Coronary artery (tissue), 2 donors: Measurements from ENCODE around the gene ATP4A.

Source experiments
- DNase-seq: peaks from one replicate; pipeline ENCODE4 v3.0.0-alpha.2; 2017; ENCODE audit warnings: low spot score
- H3K27ac ChIP-seq, 2 donors: fragments of 200-600 bp; sonication (generic); one replicate each; pipeline ENCODE4 v1.5.1; 2016 to 2019
- H3K4me3 ChIP-seq: fragments of 200-600 bp; sonication (generic); 2 replicates; pipeline ENCODE4 v1.5.1; 2016; ENCODE audit warnings: mild to moderate bottlenecking, moderate library complexity
- TF ChIP-seq, protein P1 (sequence below): fragments of 200-600 bp; sonication (generic); IDR thresholded peaks from one replicate; pipeline ENCODE4 v1.5.1; 2019; ENCODE audit warnings: antibody characterized with exemption

ATP4A gene

DNA sequence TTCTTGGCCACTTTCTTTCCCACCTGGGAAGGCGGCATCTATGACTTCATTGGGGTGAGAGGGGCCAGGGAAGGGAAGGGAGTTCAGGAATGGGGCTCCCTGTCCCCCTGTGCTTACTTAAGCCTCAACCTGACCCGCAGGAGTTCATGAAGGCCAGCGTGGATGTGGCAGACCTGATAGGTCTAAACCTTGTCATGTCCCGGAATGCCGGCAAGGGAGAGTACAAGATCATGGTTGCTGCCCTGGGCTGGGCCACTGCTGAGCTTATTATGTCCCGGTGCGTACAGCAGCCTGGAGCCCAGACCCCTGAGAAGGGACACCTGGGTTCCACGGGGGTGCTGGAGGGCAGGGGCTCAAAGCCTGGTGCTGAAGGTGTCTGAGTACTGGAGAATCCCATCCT is 16.9 kb downstream of the ATP4A start:
- no peak overlapping the region for H3K27ac ChIP-seq
- peak overlapping the region; percentile 92 for H3K4me3 ChIP-seq
- DNase-seq = no peak

DNA sequence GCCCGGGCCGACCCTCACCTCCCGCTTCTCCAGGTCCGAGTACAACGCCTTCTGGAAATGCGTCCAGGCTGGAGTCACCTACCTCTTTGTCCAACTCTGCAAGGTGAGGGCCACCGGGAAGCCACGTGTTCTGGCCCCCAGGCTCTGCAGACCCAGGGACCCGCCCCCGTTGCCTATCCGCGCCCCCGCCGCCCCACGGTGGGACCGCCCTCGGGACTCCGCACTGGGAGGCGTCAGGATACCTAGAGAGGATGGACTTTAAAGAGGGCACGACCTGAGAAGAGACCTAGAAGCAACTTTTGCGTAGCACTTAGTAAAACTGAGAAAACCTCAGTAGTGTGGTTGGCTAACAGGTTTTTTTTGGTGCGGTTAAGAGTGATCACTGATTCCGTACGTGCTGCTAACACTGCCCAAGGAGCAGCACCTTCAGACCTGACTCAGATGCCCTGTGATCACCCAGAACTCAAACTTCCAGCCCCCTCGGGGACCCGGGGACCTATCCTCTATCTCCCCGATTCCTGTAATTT is 17.5 kb downstream of the ATP4A start:
- no peak for DNase-seq
- Histone ChIP-seq H3K4me3 (peak overlapping the region; percentile 92), H3K27ac (peak overlapping the region; percentile 46 to 91)
- TF ChIP-seq, protein P1, sequence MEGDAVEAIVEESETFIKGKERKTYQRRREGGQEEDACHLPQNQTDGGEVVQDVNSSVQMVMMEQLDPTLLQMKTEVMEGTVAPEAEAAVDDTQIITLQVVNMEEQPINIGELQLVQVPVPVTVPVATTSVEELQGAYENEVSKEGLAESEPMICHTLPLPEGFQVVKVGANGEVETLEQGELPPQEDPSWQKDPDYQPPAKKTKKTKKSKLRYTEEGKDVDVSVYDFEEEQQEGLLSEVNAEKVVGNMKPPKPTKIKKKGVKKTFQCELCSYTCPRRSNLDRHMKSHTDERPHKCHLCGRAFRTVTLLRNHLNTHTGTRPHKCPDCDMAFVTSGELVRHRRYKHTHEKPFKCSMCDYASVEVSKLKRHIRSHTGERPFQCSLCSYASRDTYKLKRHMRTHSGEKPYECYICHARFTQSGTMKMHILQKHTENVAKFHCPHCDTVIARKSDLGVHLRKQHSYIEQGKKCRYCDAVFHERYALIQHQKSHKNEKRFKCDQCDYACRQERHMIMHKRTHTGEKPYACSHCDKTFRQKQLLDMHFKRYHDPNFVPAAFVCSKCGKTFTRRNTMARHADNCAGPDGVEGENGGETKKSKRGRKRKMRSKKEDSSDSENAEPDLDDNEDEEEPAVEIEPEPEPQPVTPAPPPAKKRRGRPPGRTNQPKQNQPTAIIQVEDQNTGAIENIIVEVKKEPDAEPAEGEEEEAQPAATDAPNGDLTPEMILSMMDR = no peak

More for the DNA sequence above, 16.9 kb downstream of the ATP4A start:
- TF ChIP-seq, protein P1 = no peak

DNA sequence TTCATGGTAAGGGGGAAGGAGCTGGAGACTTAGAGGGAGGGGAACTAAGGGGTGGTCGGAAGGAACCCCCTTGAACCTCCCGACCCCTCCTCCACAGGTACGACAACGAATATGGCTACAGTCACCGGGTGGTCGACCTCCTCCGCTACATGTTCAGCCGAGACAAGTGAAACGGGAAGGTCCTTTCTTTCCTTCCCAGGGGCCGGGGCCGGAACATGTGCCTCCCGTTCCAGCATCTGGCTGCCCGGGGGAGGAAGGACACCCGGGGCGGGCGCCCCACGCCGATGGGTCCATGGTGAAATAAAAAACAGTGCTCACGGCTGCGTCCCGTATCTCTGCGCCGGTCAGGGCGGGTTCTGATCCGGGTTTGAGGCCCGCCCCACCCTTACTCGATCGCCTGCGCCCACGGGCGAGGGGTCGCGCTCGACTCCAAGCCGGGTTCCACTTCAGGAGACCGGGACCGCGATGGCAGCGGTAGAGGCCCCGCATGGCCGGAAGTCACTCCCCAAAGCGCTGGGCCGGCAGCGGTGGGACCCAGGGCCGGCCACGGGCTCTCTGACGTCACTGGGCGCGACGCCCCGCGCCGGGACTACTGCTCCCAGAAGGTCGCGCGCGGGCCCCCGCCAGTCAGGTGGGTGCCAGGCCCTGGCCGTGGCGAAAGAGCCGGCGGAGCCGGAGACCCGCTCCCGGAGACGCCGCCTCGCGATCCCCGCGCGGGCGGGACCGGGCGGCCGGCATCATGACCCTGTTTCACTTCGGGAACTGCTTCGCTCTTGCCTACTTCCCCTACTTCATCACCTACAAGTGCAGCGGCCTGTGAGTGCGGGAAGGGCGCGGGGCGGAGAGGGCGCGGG is 18.2 kb downstream of the ATP4A start, which contains the start of gene TMEM147:
Gene TMEM147 (plus strand): TSS at position 626 of the 854 bp plus-strand sequence. CDS start 114 bp downstream, at position 740.
- TF ChIP-seq, protein P1 = no peak
- Histone ChIP-seq H3K27ac (peak within 1 kb of the TSS; percentile 46 to 91), H3K4me3 (peak within 1 kb of the TSS; percentile 92)
- DNase-seq = peak; percentile 92

DNA sequence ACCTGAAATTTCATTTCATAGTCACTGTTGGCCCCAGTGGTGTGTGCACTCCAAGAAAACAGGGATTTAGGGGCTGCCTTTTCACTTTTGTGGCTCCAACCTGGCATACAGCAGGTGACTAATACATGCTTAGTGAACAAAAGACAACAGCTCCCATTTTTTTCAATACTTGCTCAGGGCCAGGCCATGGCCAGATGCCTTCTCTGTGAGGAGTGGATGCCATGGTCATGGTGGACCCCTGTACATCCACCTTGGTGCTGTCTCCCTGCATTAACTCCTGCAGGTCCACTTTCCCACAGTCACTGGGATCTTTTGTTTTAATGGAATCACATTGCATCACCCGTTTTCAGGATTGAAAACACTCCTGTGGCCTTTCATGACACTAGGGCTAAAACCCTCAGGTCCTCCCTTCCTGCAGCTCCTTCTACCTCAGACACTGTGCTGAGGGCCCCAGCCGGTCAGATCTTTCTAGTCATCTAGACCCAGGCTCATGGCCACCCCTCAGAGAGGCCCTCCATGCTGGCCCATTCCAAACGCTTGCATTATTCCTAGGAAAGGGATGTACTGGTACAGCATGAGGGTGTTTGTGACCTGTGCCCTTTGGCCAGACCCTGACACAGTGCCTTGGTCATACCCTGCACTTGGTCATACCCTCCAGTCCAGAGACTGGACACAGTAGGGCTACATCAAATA is 19.2 kb downstream of the ATP4A start:
- no peak for DNase-seq
- Histone ChIP-seq H3K4me3 (peak overlapping the region; percentile 92), H3K27ac (peak overlapping the region in 1 of 2 donors; percentile 91)
- TF ChIP-seq, protein P1 = no peak

DNA sequence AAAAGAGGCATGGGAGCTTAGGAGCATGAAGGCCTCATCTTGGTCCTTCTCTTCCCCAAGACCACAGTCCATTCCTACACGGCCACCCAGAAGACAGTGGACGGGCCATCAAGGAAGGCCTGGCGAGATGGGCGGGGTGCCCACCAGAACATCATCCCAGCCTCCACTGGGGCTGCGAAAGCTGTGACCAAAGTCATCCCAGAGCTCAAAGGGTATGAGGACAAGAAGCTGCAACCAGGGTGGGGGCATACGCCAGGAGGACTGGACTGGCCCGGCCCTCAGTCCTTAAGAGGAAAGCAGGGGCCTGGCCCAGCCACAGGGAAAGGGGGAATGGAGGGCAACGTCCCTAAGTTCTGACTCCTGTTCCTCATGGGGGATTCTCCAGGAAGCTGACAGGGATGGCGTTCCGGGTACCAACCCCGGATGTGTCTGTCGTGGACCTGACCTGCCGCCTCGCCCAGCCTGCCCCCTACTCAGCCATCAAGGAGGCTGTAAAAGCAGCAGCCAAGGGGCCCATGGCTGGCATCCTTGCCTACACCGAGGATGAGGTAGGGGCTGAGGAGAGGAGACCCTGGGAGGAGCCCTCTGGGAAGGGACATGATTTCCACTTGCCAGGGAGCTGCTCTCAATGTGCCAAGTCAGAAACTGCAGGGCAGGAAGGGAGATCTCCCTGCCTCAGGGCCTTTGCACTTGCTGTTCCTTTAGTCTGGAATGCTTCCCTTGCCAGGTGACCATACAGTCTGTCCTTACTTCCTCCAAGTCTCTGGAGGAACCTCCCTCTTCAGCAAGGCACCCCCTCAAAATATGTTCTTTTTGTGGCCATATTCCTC is 20.0 kb downstream of the ATP4A start:
- no peak overlapping the region for H3K27ac ChIP-seq
- DNase-seq = no peak
- TF ChIP-seq, protein P1 = no peak
- no peak overlapping the region for H3K4me3 ChIP-seq

DNA sequence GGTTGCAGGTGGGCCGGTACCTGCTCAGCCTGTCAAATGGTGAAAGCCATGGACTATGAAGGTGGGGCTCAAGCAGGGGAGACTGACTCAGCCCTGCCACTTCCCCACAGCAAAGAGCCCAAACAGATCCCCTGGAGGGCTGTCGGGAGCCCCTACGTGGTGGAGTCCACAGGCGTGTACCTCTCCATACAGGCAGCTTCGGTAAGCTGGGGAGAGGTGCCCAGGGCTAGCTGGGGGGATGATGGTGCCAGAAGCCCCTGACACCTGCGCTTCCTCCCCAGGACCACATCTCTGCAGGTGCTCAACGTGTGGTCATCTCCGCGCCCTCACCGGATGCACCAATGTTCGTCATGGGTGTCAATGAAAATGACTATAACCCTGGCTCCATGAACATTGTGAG is 21.2 kb downstream of the ATP4A start:
- TF ChIP-seq, protein P1 = no peak
- no peak overlapping the region for H3K27ac ChIP-seq
- DNase-seq = no peak
- H3K4me3 ChIP-seq = no peak overlapping the region
